ENCODE measurements around the gene OCSTAMP.

OCSTAMP gene

GRCh38 chr20:46566125-46566524 is 15.7 kb upstream of the OCSTAMP start:
- DNase-seq: no peak
- Histone ChIP-seq H3K56ac (ENCODE audit: low read length) (no peak overlapping the region), H2BK15ac (replicated peaks; ENCODE audit: low read depth) (no peak overlapping the region), H3K4me1 (ENCODE audit: control insufficient read depth, low read depth, low read length) (peaks cover 3% of the 10 kb centered on the region), H2BK120ac (ENCODE audit: low read depth, low read length) (no peak overlapping the region), H4K5ac (ENCODE audit: low read length) (no peak overlapping the region), H3K79me1 (ENCODE audit: low read length) (no peaks in the 10 kb centered on the region), H3K23ac (ENCODE audit: low read length) (no peak overlapping the region), H3K4me3 (ENCODE audit: low read length) (no peak overlapping the region), H3K4ac (ENCODE audit: low read depth, low read length) (no peak overlapping the region), H3K27ac (ENCODE audit: low read depth, low read length) (no peak overlapping the region), H3K27me3 (ENCODE audit: insufficient read depth, low read length, poor library complexity) (no peaks in the 10 kb centered on the region), H3K79me2 (ENCODE audit: control insufficient read depth, insufficient read depth, low read length) (no peaks in the 10 kb centered on the region), H3K36me3 (ENCODE audit: control insufficient read depth, insufficient read depth, low read length) (no peaks in the 10 kb centered on the region), H4K8ac (ENCODE audit: low read depth, low read length) (no peak overlapping the region), H3K4me2 (ENCODE audit: low read length) (no peak overlapping the region), H2AK5ac (ENCODE audit: low read length) (no peak overlapping the region), H3K18ac (ENCODE audit: low read length) (no peak overlapping the region), H3K9ac (ENCODE audit: low read length) (no peak overlapping the region), H2BK5ac (ENCODE audit: low read length) (no peak overlapping the region)
- no CpG with 5 or more reads among the region's 10 CpGs for WGBS (ENCODE audit: extremely low coverage, insufficient coverage, low lambda C conversion rate)

GRCh38 chr20:46564241-46564957 is 13.9 kb upstream of the OCSTAMP start:
- no peaks in the 10 kb centered on the region for H3K36me3 ChIP-seq (ENCODE audit: control insufficient read depth, insufficient read depth, low read length)
- H3K4ac ChIP-seq (ENCODE audit: low read depth, low read length): no peak overlapping the region
- H3K79me2 ChIP-seq (ENCODE audit: control insufficient read depth, insufficient read depth, low read length): no peaks in the 10 kb centered on the region
- H3K4me2 ChIP-seq (ENCODE audit: low read length): no peak overlapping the region
- no peak for DNase-seq
- no peak overlapping the region for H2BK5ac ChIP-seq (ENCODE audit: low read length)
- H3K4me3 ChIP-seq (ENCODE audit: low read length): no peak overlapping the region
- no peaks in the 10 kb centered on the region for H3K27me3 ChIP-seq (ENCODE audit: insufficient read depth, low read length, poor library complexity)
- H2AK5ac ChIP-seq (ENCODE audit: low read length): no peak overlapping the region
- no CpG with 5 or more reads among the region's 7 CpGs for WGBS (ENCODE audit: extremely low coverage, insufficient coverage, low lambda C conversion rate)
- H2BK120ac ChIP-seq (ENCODE audit: low read depth, low read length): no peak overlapping the region
- no peak overlapping the region for H4K5ac ChIP-seq (ENCODE audit: low read length)
- H3K18ac ChIP-seq (ENCODE audit: low read length): no peak overlapping the region
- no peak overlapping the region for H3K27ac ChIP-seq (ENCODE audit: low read depth, low read length)
- H3K4me1 ChIP-seq (ENCODE audit: control insufficient read depth, low read depth, low read length): peaks cover 3% of the 10 kb centered on the region
- no peak overlapping the region for H3K9ac ChIP-seq (ENCODE audit: low read length)
- H3K56ac ChIP-seq (ENCODE audit: low read length): no peak overlapping the region
- H2BK15ac ChIP-seq (replicated peaks; ENCODE audit: low read depth): no peak overlapping the region
- no peaks in the 10 kb centered on the region for H3K79me1 ChIP-seq (ENCODE audit: low read length)
- H3K23ac ChIP-seq (ENCODE audit: low read length): no peak overlapping the region
- no peak overlapping the region for H4K8ac ChIP-seq (ENCODE audit: low read depth, low read length)

- no peak overlapping the region for H3K27ac ChIP-seq (ENCODE audit: low read depth, low read length)
- no peaks in the 10 kb centered on the region for H3K79me2 ChIP-seq (ENCODE audit: control insufficient read depth, insufficient read depth, low read length)
- no peak overlapping the region for H3K9ac ChIP-seq (ENCODE audit: low read length)
- no peak overlapping the region for H3K4me2 ChIP-seq (ENCODE audit: low read length)
- H3K56ac ChIP-seq (ENCODE audit: low read length): no peak overlapping the region
- no peaks in the 10 kb centered on the region for H3K27me3 ChIP-seq (ENCODE audit: insufficient read depth, low read length, poor library complexity)
- no peak overlapping the region for H3K4me3 ChIP-seq (ENCODE audit: low read length)
- no peak overlapping the region for H3K18ac ChIP-seq (ENCODE audit: low read length)
- H2BK120ac ChIP-seq (ENCODE audit: low read depth, low read length): no peak overlapping the region
- H3K4me1 ChIP-seq (ENCODE audit: control insufficient read depth, low read depth, low read length): peaks cover 3% of the 10 kb centered on the region
- H2AK5ac ChIP-seq (ENCODE audit: low read length): no peak overlapping the region
- H3K4ac ChIP-seq (ENCODE audit: low read depth, low read length): no peak overlapping the region
- no peak overlapping the region for H2BK15ac ChIP-seq (replicated peaks; ENCODE audit: low read depth)
- H3K23ac ChIP-seq (ENCODE audit: low read length): no peak overlapping the region
- no peak overlapping the region for H2BK5ac ChIP-seq (ENCODE audit: low read length)
- WGBS (ENCODE audit: extremely low coverage, insufficient coverage, low lambda C conversion rate): no CpG with 5 or more reads among the region's 2 CpGs
- no peak overlapping the region for H4K8ac ChIP-seq (ENCODE audit: low read depth, low read length)
- no peaks in the 10 kb centered on the region for H3K79me1 ChIP-seq (ENCODE audit: low read length)
- no peak overlapping the region for H4K5ac ChIP-seq (ENCODE audit: low read length)
- no peaks in the 10 kb centered on the region for H3K36me3 ChIP-seq (ENCODE audit: control insufficient read depth, insufficient read depth, low read length)
- DNase-seq: no peak
Observed at GRCh38 chr20:46563860-46564221, 13.4 kb upstream of the OCSTAMP start.

GRCh38 chr20:46563170-46563859 is 12.9 kb upstream of the OCSTAMP start:
- peak overlapping the region; percentile 83 for H2BK5ac ChIP-seq (ENCODE audit: low read length)
- H3K4me2 ChIP-seq (ENCODE audit: low read length): peak overlapping the region; percentile 59
- no peak overlapping the region for H2BK15ac ChIP-seq (replicated peaks; ENCODE audit: low read depth)
- H3K27ac ChIP-seq (ENCODE audit: low read depth, low read length): peak overlapping the region; percentile 24
- no peaks in the 10 kb centered on the region for H3K27me3 ChIP-seq (ENCODE audit: insufficient read depth, low read length, poor library complexity)
- H3K4me3 ChIP-seq (ENCODE audit: low read length): no peak overlapping the region
- peaks cover 3% of the 10 kb centered on the region for H3K4me1 ChIP-seq (ENCODE audit: control insufficient read depth, low read depth, low read length)
- no peaks in the 10 kb centered on the region for H3K79me2 ChIP-seq (ENCODE audit: control insufficient read depth, insufficient read depth, low read length)
- H3K4ac ChIP-seq (ENCODE audit: low read depth, low read length): no peak overlapping the region
- no peak overlapping the region for H2AK5ac ChIP-seq (ENCODE audit: low read length)
- H4K5ac ChIP-seq (ENCODE audit: low read length): no peak overlapping the region
- H3K79me1 ChIP-seq (ENCODE audit: low read length): no peaks in the 10 kb centered on the region
- peak overlapping the region; percentile 6 for H3K18ac ChIP-seq (ENCODE audit: low read length)
- H4K8ac ChIP-seq (ENCODE audit: low read depth, low read length): no peak overlapping the region
- H2BK120ac ChIP-seq (ENCODE audit: low read depth, low read length): no peak overlapping the region
- H3K56ac ChIP-seq (ENCODE audit: low read length): peak overlapping the region; percentile 91
- peak overlapping the region; percentile 73 for H3K9ac ChIP-seq (ENCODE audit: low read length)
- peak; percentile 36 for DNase-seq
- no peak overlapping the region for H3K23ac ChIP-seq (ENCODE audit: low read length)
- H3K36me3 ChIP-seq (ENCODE audit: control insufficient read depth, insufficient read depth, low read length): no peaks in the 10 kb centered on the region
- no CpG with 5 or more reads among the region's 16 CpGs for WGBS (ENCODE audit: extremely low coverage, insufficient coverage, low lambda C conversion rate)

GRCh38 chr20:46562373-46563169 is 12.1 kb upstream of the OCSTAMP start:
- Histone ChIP-seq H4K8ac (ENCODE audit: low read depth, low read length) (no peak overlapping the region), H2BK120ac (ENCODE audit: low read depth, low read length) (no peak overlapping the region), H3K4me1 (ENCODE audit: control insufficient read depth, low read depth, low read length) (peaks cover 3% of the 10 kb centered on the region), H3K79me1 (ENCODE audit: low read length) (no peaks in the 10 kb centered on the region), H3K4me3 (ENCODE audit: low read length) (no peak overlapping the region), H3K23ac (ENCODE audit: low read length) (no peak overlapping the region), H2AK5ac (ENCODE audit: low read length) (no peak overlapping the region), H3K9ac (ENCODE audit: low read length) (peak overlapping the region; percentile 73), H3K79me2 (ENCODE audit: control insufficient read depth, insufficient read depth, low read length) (no peaks in the 10 kb centered on the region), H3K36me3 (ENCODE audit: control insufficient read depth, insufficient read depth, low read length) (no peaks in the 10 kb centered on the region), H3K18ac (ENCODE audit: low read length) (peak overlapping the region; percentile 9), H2BK15ac (replicated peaks; ENCODE audit: low read depth) (no peak overlapping the region), H4K5ac (ENCODE audit: low read length) (no peak overlapping the region), H3K56ac (ENCODE audit: low read length) (peak overlapping the region; percentile 91), H3K4me2 (ENCODE audit: low read length) (peak overlapping the region; percentile 59), H3K4ac (ENCODE audit: low read depth, low read length) (no peak overlapping the region), H2BK5ac (ENCODE audit: low read length) (peak overlapping the region; percentile 83), H3K27ac (ENCODE audit: low read depth, low read length) (peak overlapping the region; percentile 24), H3K27me3 (ENCODE audit: insufficient read depth, low read length, poor library complexity) (no peaks in the 10 kb centered on the region)
- peak; percentile 93 for DNase-seq
- no CpG with 5 or more reads among the region's 19 CpGs for WGBS (ENCODE audit: extremely low coverage, insufficient coverage, low lambda C conversion rate)
